Measurements from ENCODE around the gene UBAP1L. TPM values are rescaled to one million over a fixed set of nuclear protein-coding genes. Genes with fewer than 3 reads are reported as not detected.

The UBAP1L gene
- total and polyA plus RNA-seq, 2 donors = 0.61 to 6.1 TPM

GRCh38 chr15:65067645-65068402, 47.2 kb downstream of the UBAP1L start, which contains the start of gene RASL12:
Gene RASL12, minus strand, starts transcription at chr15:65067991. Its CDS starts 156 bp downstream, at chr15:65067835.
- no peak within 1 kb of the TSS for H3K27ac ChIP-seq (ENCODE audit: low read depth in 1 of 2, low read length in 1 of 2)
- H3K4me3 ChIP-seq (ENCODE audit: low read length in 2 of 2) = peak within 1 kb of the TSS; percentile 18 to 25
- H3K9me3 ChIP-seq (ENCODE audit: control insufficient read depth in 2 of 2, insufficient read depth in 1 of 2, low read length in 1 of 2) = no peaks in the 10 kb centered on the region
- 10% methylated on average over 66 of the region's 66 CpGs for WGBS
- no peaks in the 10 kb centered on the region for H3K4me1 ChIP-seq (ENCODE audit: control insufficient read depth in 2 of 2, insufficient read depth in 2 of 2, low read length in 2 of 2)
- DNase-seq (ENCODE audit: low read depth in 6 of 9, low spot score in 9 of 9) = no peak
- no peaks in the 10 kb centered on the region for H3K36me3 ChIP-seq (ENCODE audit: control insufficient read depth in 2 of 2, insufficient read depth in 2 of 2, low read length in 1 of 2)
- peaks cover 30 to 48% of the 10 kb centered on the region in 2 donors for H3K27me3 ChIP-seq (ENCODE audit: control insufficient read depth in 2 of 2, insufficient read depth in 1 of 2, low read length in 1 of 2)

GRCh38 chr15:65067317-65067644, 47.7 kb downstream of the UBAP1L start:
- WGBS = 51% methylated on average over 8 of the region's 8 CpGs
- H3K27me3 ChIP-seq (ENCODE audit: control insufficient read depth in 2 of 2, insufficient read depth in 1 of 2, low read length in 1 of 2) = peaks cover 30 to 48% of the 10 kb centered on the region in 2 donors
- no peaks in the 10 kb centered on the region for H3K9me3 ChIP-seq (ENCODE audit: control insufficient read depth in 2 of 2, insufficient read depth in 1 of 2, low read length in 1 of 2)
- H3K36me3 ChIP-seq (ENCODE audit: control insufficient read depth in 2 of 2, insufficient read depth in 2 of 2, low read length in 1 of 2) = no peaks in the 10 kb centered on the region
- H3K4me3 ChIP-seq (ENCODE audit: low read length in 2 of 2) = peak overlapping the region in 1 of 2 donors; percentile 18
- no peak overlapping the region for H3K27ac ChIP-seq (ENCODE audit: low read depth in 1 of 2, low read length in 1 of 2)
- no peak for DNase-seq (ENCODE audit: low read depth in 6 of 9, low spot score in 9 of 9)
- H3K4me1 ChIP-seq (ENCODE audit: control insufficient read depth in 2 of 2, insufficient read depth in 2 of 2, low read length in 2 of 2) = no peaks in the 10 kb centered on the region

GRCh38 chr15:65066635-65067316, 48.2 kb downstream of the UBAP1L start:
- 55% methylated on average over 9 of the region's 9 CpGs for WGBS
- no peaks in the 10 kb centered on the region for H3K4me1 ChIP-seq (ENCODE audit: control insufficient read depth in 2 of 2, insufficient read depth in 2 of 2, low read length in 2 of 2)
- H3K36me3 ChIP-seq (ENCODE audit: control insufficient read depth in 2 of 2, insufficient read depth in 2 of 2, low read length in 1 of 2) = no peaks in the 10 kb centered on the region

GRCh38 chr15:65066001-65066634, 48.9 kb downstream of the UBAP1L start:
- Histone ChIP-seq H3K27ac (ENCODE audit: low read depth in 1 of 2, low read length in 1 of 2) (no peak overlapping the region), H3K9me3 (ENCODE audit: control insufficient read depth in 2 of 2, insufficient read depth in 1 of 2, low read length in 1 of 2) (no peaks in the 10 kb centered on the region), H3K4me3 (ENCODE audit: low read length in 2 of 2) (no peak overlapping the region), H3K36me3 (ENCODE audit: control insufficient read depth in 2 of 2, insufficient read depth in 2 of 2, low read length in 1 of 2) (no peaks in the 10 kb centered on the region), H3K27me3 (ENCODE audit: control insufficient read depth in 2 of 2, insufficient read depth in 1 of 2, low read length in 1 of 2) (peaks cover 30 to 48% of the 10 kb centered on the region in 2 donors), H3K4me1 (ENCODE audit: control insufficient read depth in 2 of 2, insufficient read depth in 2 of 2, low read length in 2 of 2) (no peaks in the 10 kb centered on the region)
- WGBS = 85% methylated on average over 3 of the region's 3 CpGs
- DNase-seq (ENCODE audit: low read depth in 6 of 9, low spot score in 9 of 9) = no peak

More at GRCh38 chr15:65066635-65067316, 48.2 kb downstream of the UBAP1L start:
- peaks cover 30 to 48% of the 10 kb centered on the region in 2 donors for H3K27me3 ChIP-seq (ENCODE audit: control insufficient read depth in 2 of 2, insufficient read depth in 1 of 2, low read length in 1 of 2)
- H3K27ac ChIP-seq (ENCODE audit: low read depth in 1 of 2, low read length in 1 of 2) = no peak overlapping the region
- DNase-seq (ENCODE audit: low read depth in 6 of 9, low spot score in 9 of 9) = no peak
- no peak overlapping the region for H3K4me3 ChIP-seq (ENCODE audit: low read length in 2 of 2)
- no peaks in the 10 kb centered on the region for H3K9me3 ChIP-seq (ENCODE audit: control insufficient read depth in 2 of 2, insufficient read depth in 1 of 2, low read length in 1 of 2)

GRCh38 chr15:65062726-65063125, 52.3 kb downstream of the UBAP1L start:
- no peaks in the 10 kb centered on the region for H3K4me1 ChIP-seq (ENCODE audit: control insufficient read depth in 2 of 2, insufficient read depth in 2 of 2, low read length in 2 of 2)
- peaks cover 15 to 29% of the 10 kb centered on the region in 2 donors for H3K27me3 ChIP-seq (ENCODE audit: control insufficient read depth in 2 of 2, insufficient read depth in 1 of 2, low read length in 1 of 2)
- H3K4me3 ChIP-seq (ENCODE audit: low read length in 2 of 2) = no peak overlapping the region
- WGBS = 95% methylated on average over 5 of the region's 5 CpGs
- H3K27ac ChIP-seq (ENCODE audit: low read depth in 1 of 2, low read length in 1 of 2) = no peak overlapping the region
- no peaks in the 10 kb centered on the region for H3K36me3 ChIP-seq (ENCODE audit: control insufficient read depth in 2 of 2, insufficient read depth in 2 of 2, low read length in 1 of 2)
- no peak for DNase-seq (ENCODE audit: low read depth in 6 of 9, low spot score in 9 of 9)
- peaks cover 0 to 6% of the 10 kb centered on the region in 2 donors for H3K9me3 ChIP-seq (ENCODE audit: control insufficient read depth in 2 of 2, insufficient read depth in 1 of 2, low read length in 1 of 2)

- Histone ChIP-seq H3K27me3 (ENCODE audit: control insufficient read depth in 2 of 2, insufficient read depth in 1 of 2, low read length in 1 of 2) (peaks cover 8 to 23% of the 10 kb centered on the region in 2 donors), H3K4me1 (ENCODE audit: control insufficient read depth in 2 of 2, insufficient read depth in 2 of 2, low read length in 2 of 2) (no peaks in the 10 kb centered on the region), H3K4me3 (ENCODE audit: low read length in 2 of 2) (no peak overlapping the region), H3K9me3 (ENCODE audit: control insufficient read depth in 2 of 2, insufficient read depth in 1 of 2, low read length in 1 of 2) (peaks cover 0 to 6% of the 10 kb centered on the region in 2 donors), H3K27ac (ENCODE audit: low read depth in 1 of 2, low read length in 1 of 2) (no peak overlapping the region), H3K36me3 (ENCODE audit: control insufficient read depth in 2 of 2, insufficient read depth in 2 of 2, low read length in 1 of 2) (no peaks in the 10 kb centered on the region)
- 96% methylated on average over 5 of the region's 5 CpGs for WGBS
- DNase-seq (ENCODE audit: low read depth in 6 of 9, low spot score in 9 of 9) = no peak
Measured at GRCh38 chr15:65062061-65062460, 52.9 kb downstream of the UBAP1L start.

- Histone ChIP-seq H3K4me1 (ENCODE audit: control insufficient read depth in 2 of 2, insufficient read depth in 2 of 2, low read length in 2 of 2) (peaks cover 0 to 7% of the 10 kb centered on the region in 2 donors), H3K27ac (ENCODE audit: low read depth in 1 of 2, low read length in 1 of 2) (no peak overlapping the region), H3K27me3 (ENCODE audit: control insufficient read depth in 2 of 2, insufficient read depth in 1 of 2, low read length in 1 of 2) (peaks cover 2 to 12% of the 10 kb centered on the region in 2 donors), H3K9me3 (ENCODE audit: control insufficient read depth in 2 of 2, insufficient read depth in 1 of 2, low read length in 1 of 2) (peaks cover 0 to 6% of the 10 kb centered on the region in 2 donors), H3K4me3 (ENCODE audit: low read length in 2 of 2) (no peak overlapping the region), H3K36me3 (ENCODE audit: control insufficient read depth in 2 of 2, insufficient read depth in 2 of 2, low read length in 1 of 2) (no peaks in the 10 kb centered on the region)
- DNase-seq (ENCODE audit: low read depth in 6 of 9, low spot score in 9 of 9) = no peak
- 95% methylated on average over 6 of the region's 6 CpGs for WGBS
Measured at GRCh38 chr15:65060641-65061397, 54.2 kb downstream of the UBAP1L start.

GRCh38 chr15:65059931-65060596, 54.9 kb downstream of the UBAP1L start:
- WGBS = 92% methylated on average over 4 of the region's 4 CpGs
- Histone ChIP-seq H3K4me1 (ENCODE audit: control insufficient read depth in 2 of 2, insufficient read depth in 2 of 2, low read length in 2 of 2) (peaks cover 0 to 13% of the 10 kb centered on the region in 2 donors), H3K36me3 (ENCODE audit: control insufficient read depth in 2 of 2, insufficient read depth in 2 of 2, low read length in 1 of 2) (no peaks in the 10 kb centered on the region), H3K27ac (ENCODE audit: low read depth in 1 of 2, low read length in 1 of 2) (no peak overlapping the region), H3K4me3 (ENCODE audit: low read length in 2 of 2) (no peak overlapping the region), H3K27me3 (ENCODE audit: control insufficient read depth in 2 of 2, insufficient read depth in 1 of 2, low read length in 1 of 2) (peaks cover 0 to 4% of the 10 kb centered on the region in 2 donors), H3K9me3 (ENCODE audit: control insufficient read depth in 2 of 2, insufficient read depth in 1 of 2, low read length in 1 of 2) (peaks cover 0 to 6% of the 10 kb centered on the region in 2 donors)
- no peak for DNase-seq (ENCODE audit: low read depth in 6 of 9, low spot score in 9 of 9)
